ENCODE data around the gene HK1. TPM values are rescaled to one million over a fixed set of nuclear protein-coding genes. Genes with fewer than 3 reads are reported as not detected.

HK1 gene
- total and polyA plus RNA-seq, 2 donors (not counting 1 experiment from before 2014, with no cell fraction given) = 24.7 to 40.8 TPM

DNA sequence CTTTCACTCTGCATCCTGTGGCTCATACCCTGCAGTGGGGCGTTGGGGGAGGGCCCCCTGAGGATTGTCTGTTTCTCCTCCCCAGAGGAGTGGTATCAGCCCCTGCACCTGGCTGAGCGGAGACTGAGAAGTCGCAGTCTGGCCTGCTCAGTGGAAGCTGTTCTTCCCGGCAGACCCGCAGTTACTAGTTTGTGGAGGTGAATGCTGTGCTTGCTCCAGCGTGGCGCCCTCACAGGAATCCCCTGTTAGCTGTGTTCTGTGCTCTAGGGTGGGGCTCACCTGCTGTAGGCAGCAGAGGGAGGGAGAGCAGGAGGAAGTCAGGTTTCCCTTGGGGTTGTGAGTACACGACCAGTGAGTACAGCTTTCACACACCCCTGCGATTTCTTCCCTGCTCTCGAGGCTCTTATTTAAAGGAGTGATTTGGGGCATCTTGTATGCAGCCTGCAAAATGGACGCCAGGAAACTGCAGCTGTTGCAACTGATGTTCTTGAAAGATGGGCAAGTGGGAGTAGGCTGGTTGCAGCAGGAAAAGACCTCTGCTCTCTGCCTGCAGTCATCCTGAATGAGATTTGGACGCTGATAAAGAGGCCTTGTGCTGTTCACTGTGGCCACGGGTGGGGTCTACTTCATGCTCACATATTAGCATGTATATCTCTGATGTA is 66.4 kb downstream of the HK1 start:
- no peaks in the 10 kb centered on the region for H3K9me3 ChIP-seq (ENCODE audit: control extremely low read depth in 1 of 3, control insufficient read depth in 2 of 3, insufficient read depth in 1 of 3, low read length in 2 of 3)
- H4K20me1 ChIP-seq (ENCODE audit: control insufficient read depth, insufficient read depth, low read length, poor library complexity, severe bottlenecking) = peaks cover 5% of the 10 kb centered on the region
- no peaks in the 10 kb centered on the region for H3K9me3 Mint-ChIP-seq (ENCODE audit: insufficient read depth)
- peaks cover 75% of the 10 kb centered on the region for H3K79me2 ChIP-seq (ENCODE audit: control insufficient read depth, insufficient read depth, low read length)
- peaks cover 72% of the 10 kb centered on the region for H3K4me1 Mint-ChIP-seq
- peak overlapping the region; percentile 39 for H2AFZ ChIP-seq (ENCODE audit: insufficient read depth, low read depth, low read length, poor library complexity, severe bottlenecking)
- TF ChIP-seq, protein P1, sequence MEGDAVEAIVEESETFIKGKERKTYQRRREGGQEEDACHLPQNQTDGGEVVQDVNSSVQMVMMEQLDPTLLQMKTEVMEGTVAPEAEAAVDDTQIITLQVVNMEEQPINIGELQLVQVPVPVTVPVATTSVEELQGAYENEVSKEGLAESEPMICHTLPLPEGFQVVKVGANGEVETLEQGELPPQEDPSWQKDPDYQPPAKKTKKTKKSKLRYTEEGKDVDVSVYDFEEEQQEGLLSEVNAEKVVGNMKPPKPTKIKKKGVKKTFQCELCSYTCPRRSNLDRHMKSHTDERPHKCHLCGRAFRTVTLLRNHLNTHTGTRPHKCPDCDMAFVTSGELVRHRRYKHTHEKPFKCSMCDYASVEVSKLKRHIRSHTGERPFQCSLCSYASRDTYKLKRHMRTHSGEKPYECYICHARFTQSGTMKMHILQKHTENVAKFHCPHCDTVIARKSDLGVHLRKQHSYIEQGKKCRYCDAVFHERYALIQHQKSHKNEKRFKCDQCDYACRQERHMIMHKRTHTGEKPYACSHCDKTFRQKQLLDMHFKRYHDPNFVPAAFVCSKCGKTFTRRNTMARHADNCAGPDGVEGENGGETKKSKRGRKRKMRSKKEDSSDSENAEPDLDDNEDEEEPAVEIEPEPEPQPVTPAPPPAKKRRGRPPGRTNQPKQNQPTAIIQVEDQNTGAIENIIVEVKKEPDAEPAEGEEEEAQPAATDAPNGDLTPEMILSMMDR (IDR thresholded peaks at IDR 0.05) = no peak
- no peak for TF ChIP-seq EZH2 (IDR thresholded peaks at IDR 0.05; ENCODE audit: borderline replicate concordance, insufficient read depth, low read depth, low read length, poor library complexity, severe bottlenecking)
- peak; percentile 75 for DNase-seq
- ATAC-seq (ENCODE audit: low read depth) = peak; percentile 76
- POLR2A ChIA-PET = no interaction called here
- peak overlapping the region; percentile 62 for H3K4me3 Mint-ChIP-seq
- WGBS (ENCODE audit: insufficient coverage) = 3% methylated on average over 9 of the region's 13 CpGs
- H3K9ac ChIP-seq (ENCODE audit: low read length) = peak overlapping the region; percentile 31
- peak overlapping the region; percentile 63 to 86 for H3K27ac ChIP-seq (ENCODE audit: low read length in 2 of 2)
- intact Hi-C loops (cut with micrococcal nuclease) = no loop called here
- peak overlapping the region; percentile 60 for H3K4me2 ChIP-seq (replicated peaks; ENCODE audit: low read depth, low read length, poor library complexity, severe bottlenecking)
- peak overlapping the region in 3 of 5 experiments; percentile 20 to 33 (median 24) for H3K4me3 ChIP-seq (ENCODE audit: control extremely low read depth in 1 of 5, extremely low read depth in 1 of 5, insufficient read depth in 1 of 5, low read depth in 2 of 5, low read length in 4 of 5)
- H3K27ac Mint-ChIP-seq = peak overlapping the region; percentile 82
- peaks cover 66 to 68% of the 10 kb centered on the region in 2 donors for H3K4me1 ChIP-seq (ENCODE audit: control insufficient read depth in 2 of 2, insufficient read depth in 2 of 2, low read length in 2 of 2)
- peaks cover 0 to 9% of the 10 kb centered on the region in 2 experiments for H3K36me3 ChIP-seq (replicated peaks in 1 of 2; ENCODE audit: control extremely low read depth in 1 of 2, control insufficient read depth in 1 of 2, extremely low read depth in 1 of 2, insufficient read depth in 2 of 2, low read length in 1 of 2)
- H3K27me3 Mint-ChIP-seq = no peaks in the 10 kb centered on the region
- CTCF ChIA-PET = interaction anchor here (1.0 to 1.6 kb wide), 4 partner anchors 10 to 48 kb away, joined by 3 to 4 read pairs (median 4); no protein-coding TSS in a partner anchor
- H3K27me3 ChIP-seq (replicated peaks in 1 of 4; ENCODE audit: control extremely low read depth in 1 of 4, control insufficient read depth in 3 of 4, insufficient read depth in 4 of 4, low read length in 3 of 4) = no peaks in the 10 kb centered on the region

DNA sequence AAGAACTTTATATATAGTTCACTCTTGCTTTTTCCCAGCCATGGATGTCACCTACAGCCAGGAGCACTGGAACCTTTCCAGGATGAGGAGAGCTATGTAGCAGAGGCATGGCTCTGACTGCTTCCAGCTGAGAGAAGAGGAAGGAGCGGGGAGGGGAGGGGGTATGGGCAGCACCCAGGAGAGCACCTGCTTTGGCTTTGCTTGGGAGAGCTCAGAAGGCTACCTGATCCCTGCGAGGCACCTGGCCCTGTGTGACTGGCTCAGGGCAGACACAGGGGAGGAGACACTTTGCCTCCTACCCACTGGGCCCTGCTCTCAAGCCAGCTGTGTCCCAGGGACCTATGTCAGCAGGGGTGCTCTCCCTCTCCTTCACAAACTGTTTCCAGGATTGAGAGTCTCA is 67.1 kb downstream of the HK1 start:
- Histone ChIP-seq H3K36me3 (replicated peaks in 1 of 2; ENCODE audit: control extremely low read depth in 1 of 2, control insufficient read depth in 1 of 2, extremely low read depth in 1 of 2, insufficient read depth in 2 of 2, low read length in 1 of 2) (peaks cover 0 to 9% of the 10 kb centered on the region in 2 experiments), H2AFZ (ENCODE audit: insufficient read depth, low read depth, low read length, poor library complexity, severe bottlenecking) (peak overlapping the region; percentile 39), H3K4me2 (replicated peaks; ENCODE audit: low read depth, low read length, poor library complexity, severe bottlenecking) (peak overlapping the region; percentile 60), H3K27ac (ENCODE audit: low read length in 2 of 2) (peak overlapping the region; percentile 63 to 86), H3K4me1 (ENCODE audit: control insufficient read depth in 2 of 2, insufficient read depth in 2 of 2, low read length in 2 of 2) (peaks cover 71 to 74% of the 10 kb centered on the region in 2 donors), H3K27me3 (replicated peaks in 1 of 4; ENCODE audit: control extremely low read depth in 1 of 4, control insufficient read depth in 3 of 4, insufficient read depth in 4 of 4, low read length in 3 of 4) (no peaks in the 10 kb centered on the region), H4K20me1 (ENCODE audit: control insufficient read depth, insufficient read depth, low read length, poor library complexity, severe bottlenecking) (peaks cover 5% of the 10 kb centered on the region), H3K79me2 (ENCODE audit: control insufficient read depth, insufficient read depth, low read length) (peaks cover 75% of the 10 kb centered on the region), H3K9ac (ENCODE audit: low read length) (peak overlapping the region; percentile 31), H3K4me3 (ENCODE audit: control extremely low read depth in 1 of 5, extremely low read depth in 1 of 5, insufficient read depth in 1 of 5, low read depth in 2 of 5, low read length in 4 of 5) (peak overlapping the region in 1 of 5 experiments; percentile 24), H3K9me3 (ENCODE audit: control extremely low read depth in 1 of 3, control insufficient read depth in 2 of 3, insufficient read depth in 1 of 3, low read length in 2 of 3) (no peaks in the 10 kb centered on the region)
- Mint-ChIP-seq H3K9me3 (ENCODE audit: insufficient read depth) (no peaks in the 10 kb centered on the region), H3K27me3 (no peaks in the 10 kb centered on the region), H3K27ac (peak overlapping the region; percentile 82), H3K4me1 (peaks cover 75% of the 10 kb centered on the region), H3K4me3 (peak overlapping the region; percentile 62)
- ChIA-PET CTCF (interaction anchor here (1.1 to 1.6 kb wide), 3 partner anchors 11 to 48 kb away, joined by 3 to 4 read pairs (median 3); no protein-coding TSS in a partner anchor), POLR2A (no interaction called here)
- 20% methylated on average over 1 of the region's 2 CpGs for WGBS (ENCODE audit: insufficient coverage)
- peak; percentile 14 for ATAC-seq (ENCODE audit: low read depth)
- TF ChIP-seq EZH2 (IDR thresholded peaks at IDR 0.05; ENCODE audit: borderline replicate concordance, insufficient read depth, low read depth, low read length, poor library complexity, severe bottlenecking) = no peak
- TF ChIP-seq, protein P1 (IDR thresholded peaks at IDR 0.05) = no peak
- intact Hi-C loops (cut with micrococcal nuclease) = no loop called here
- peak; percentile 41 for DNase-seq
